HG03457 (cell line): ENCODE data around the gene CBX7.

ENCODE experiments used
- ATAC-seq: cut with Tn5 transposase; IDR thresholded peaks from one replicate; pipeline ENCODE4 v1.9.1; 2021; ENCODE audit warnings: moderate number of reproducible peaks; ENCODE audit not compliant: unreplicated experiment

The CBX7 gene

DNA sequence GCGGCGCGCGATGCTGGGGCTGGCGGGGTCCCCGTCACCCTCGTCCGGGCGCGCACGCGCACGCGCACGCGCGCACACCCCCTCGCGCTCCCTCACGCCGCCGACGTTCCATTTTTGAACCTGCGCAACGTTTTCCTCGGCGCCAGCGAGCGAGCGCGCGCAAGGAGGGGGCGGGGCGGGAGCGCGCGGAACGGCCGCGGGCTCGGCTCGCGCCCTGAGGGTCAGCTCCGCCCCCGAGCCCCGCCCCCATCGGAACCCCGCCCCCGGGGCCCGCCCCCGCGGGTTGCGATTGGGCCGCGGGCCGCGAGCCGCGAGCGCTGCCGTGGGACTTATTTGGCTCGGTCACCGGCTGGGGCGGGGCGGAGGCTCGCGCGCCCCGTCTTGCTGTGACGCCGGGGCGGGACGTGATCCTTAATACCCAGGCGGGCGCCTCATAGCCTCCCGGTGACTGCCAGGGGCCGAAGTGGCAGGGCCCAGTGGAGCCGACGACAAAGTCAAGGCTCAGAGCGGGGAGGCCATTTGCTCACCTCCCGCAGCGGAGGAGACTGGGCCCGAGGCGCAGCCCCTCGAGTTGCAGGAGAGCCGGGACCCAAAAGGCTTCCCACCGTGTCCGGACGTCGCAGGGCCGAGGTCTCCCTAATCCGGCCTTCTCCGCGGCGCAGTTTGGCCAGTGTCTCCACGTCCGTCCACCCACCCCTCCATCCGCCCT, at the start of gene CBX7:
CBX7 (minus strand) TSS at position 170 of the 709 bp plus-strand sequence. CDS start 236 bp downstream, outside the sequence.
- ATAC-seq, result peak; percentile 59

DNA sequence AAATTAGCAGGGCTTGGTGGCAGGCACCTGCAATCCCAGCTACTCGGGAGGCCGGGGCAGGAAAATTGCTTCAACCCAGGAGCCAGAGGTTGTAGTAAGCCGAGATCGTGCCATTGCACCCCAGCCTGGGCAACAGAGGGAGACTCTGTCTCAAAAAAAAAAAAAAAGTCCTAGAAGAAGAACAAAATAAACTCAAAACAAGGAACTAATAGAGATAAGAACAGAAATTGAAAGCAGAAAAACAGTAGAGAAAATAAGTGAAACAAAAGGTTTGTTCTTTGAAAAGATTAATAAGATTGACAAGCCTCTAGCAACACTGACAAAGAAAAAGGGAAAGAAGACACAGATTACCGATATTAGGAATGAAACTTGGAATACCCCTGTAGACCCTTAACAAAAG, 45.1 kb upstream of the CBX7 start:
- no peak for ATAC-seq

DNA sequence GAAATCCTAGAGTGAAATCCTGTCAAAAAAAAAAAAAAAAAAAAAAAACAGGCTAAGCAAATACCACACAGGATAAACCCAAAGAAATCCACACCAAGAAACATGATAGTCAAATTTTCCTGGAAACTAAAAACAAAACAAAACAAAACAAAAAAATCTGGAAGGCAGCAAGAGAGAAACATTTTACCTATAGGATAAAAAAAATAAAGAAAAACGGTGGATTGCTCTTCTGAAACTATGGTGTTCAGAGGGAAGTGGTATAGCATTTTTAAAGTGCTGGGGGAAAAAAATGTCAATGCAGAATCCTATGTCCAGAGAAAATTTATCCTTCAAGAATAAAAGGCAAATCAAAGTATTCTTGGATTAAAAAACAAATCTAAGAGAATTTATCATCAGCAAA, 41.6 kb upstream of the CBX7 start:
- no peak for ATAC-seq

DNA sequence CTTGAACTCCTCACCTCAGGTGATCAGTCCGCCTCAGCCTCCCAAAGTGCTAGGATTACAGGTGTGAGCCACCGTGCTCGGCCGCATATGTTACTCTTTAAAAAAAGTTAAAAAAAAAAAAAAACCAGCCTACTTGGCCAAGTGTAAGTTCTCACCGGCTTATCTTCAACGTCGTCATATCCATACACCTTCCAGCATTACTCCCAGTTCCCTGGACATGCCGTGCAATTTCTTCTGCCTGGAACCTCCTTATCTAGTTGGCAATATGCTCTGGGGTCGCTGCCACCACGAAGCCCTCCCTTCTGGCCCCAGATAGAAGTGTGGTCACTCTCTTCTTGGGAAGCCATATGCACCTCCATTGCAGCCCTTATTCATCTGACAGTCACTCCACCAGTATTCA, 36.3 kb upstream of the CBX7 start:
- no peak for ATAC-seq

DNA sequence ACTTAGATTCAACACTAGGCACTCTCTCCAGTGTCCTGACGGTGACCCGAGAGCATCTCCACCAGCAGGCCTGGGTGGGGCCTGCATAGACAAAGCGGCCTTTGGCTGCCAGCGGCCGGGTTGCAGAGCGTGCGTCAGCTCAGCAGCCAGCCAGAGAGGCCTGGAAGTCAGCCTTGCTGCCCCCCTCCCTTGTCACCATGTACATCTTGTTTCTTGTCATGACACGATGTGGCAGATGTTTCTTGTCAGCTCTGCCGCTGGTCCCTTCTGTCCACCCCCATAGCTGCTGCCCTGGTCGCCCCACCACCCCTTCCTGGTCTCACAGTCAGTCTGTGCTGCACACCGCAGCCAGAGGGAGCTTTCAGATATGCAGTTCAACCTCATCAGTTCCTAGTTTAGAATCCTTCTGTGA, 33.1 kb upstream of the CBX7 start:
- no peak for ATAC-seq

DNA sequence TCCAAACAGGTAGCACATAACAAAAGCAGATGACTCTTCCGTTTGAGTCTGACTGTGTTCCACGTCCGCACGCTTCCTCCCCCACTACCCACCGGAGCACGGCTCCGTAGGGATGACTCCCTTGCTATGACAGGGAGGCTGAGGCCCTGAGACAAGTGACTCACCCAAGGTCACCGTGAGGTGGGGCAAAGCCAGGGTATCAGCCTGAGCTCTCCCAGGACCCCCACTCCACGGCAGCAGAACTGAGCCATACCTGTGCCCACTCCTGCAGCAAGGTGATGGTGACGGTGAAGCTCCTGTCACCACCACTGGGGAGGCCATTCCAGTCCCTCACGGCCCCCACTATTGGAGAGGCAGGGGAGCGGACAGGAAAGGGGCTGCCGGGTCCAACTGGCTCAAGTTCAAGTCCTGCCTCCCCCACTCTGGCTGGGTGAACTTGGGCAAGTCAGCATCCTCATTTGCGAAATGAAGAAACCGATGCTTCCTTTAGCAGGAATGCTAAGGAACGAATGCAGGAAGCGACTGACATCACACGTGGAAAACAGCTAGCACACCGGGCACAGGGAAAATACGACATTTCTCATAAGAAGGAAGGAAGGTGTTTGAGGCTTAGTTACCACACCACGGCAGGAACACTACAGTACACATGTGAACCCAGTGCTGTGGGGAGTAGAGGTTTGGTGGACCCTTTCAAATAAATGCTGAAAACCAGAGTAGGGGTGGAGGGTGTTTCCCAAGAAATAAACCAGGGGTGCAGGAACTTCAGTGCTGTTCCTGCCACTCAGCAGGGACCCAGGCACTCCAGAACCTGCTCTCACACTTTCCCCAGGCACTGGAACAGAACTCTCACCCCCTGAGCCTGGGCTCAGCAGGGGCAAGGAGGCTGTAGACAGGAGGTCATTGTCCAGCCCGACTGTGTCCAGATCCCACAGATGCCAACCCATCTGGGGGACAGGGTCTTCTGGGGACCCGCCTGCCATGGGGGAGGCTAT, 32.4 kb upstream of the CBX7 start:
- ATAC-seq, result no peak

DNA sequence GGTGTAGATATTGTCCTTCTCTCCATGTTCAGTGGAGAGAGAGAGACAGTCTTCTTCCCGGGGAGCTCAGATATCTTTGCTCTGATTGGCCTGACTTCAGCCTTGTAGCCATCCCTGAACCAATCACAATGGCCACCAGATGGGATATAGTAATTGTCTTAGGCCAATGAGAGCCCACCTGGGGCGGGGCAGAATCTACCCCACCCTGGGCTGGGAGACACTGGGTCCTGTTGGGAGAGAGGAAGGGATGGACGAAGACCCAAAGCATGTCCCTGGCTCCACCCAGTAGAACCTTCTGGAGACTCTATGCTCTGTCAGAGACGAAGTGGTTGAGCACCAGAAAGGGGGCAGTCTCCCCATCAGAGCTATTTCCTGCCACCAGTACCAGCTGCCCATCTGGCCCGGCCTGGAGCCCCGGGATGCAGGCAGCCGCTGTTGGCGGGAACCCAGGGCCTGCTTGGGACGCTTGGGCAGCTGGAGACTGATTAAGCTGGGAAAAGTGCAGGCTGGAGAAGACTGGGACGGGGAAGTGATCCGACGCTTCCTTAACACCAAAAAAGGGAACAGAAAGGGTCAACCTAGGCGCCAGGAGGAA, 31.6 kb upstream of the CBX7 start:
- no peak for ATAC-seq

DNA sequence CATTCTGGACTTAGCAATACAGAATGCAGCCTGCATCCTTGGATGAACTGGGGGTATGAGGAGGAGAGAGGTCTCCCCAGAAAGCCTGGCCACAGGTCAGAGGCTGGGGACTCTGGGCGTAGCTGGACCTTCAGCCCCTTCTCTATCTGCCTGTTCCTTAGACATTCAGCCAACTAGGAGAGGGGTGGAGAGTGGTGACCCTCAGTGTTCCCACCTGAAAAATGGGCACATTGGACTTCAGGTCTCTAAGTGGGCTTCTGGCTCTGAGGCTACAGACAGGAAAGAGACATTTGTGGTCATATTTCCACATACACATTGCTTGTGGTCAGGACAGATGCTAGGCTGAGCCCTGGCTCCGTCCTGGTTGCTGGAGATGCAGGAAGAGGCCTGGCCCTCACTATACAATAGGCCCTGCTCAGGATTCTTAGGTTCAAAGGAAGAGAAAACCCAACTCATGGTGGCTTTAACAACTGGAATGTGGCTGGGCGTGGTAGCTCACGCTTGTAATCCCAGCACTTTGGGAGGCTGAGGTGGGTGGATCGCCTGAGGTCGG, 30.1 kb upstream of the CBX7 start:
- ATAC-seq, result no peak

DNA sequence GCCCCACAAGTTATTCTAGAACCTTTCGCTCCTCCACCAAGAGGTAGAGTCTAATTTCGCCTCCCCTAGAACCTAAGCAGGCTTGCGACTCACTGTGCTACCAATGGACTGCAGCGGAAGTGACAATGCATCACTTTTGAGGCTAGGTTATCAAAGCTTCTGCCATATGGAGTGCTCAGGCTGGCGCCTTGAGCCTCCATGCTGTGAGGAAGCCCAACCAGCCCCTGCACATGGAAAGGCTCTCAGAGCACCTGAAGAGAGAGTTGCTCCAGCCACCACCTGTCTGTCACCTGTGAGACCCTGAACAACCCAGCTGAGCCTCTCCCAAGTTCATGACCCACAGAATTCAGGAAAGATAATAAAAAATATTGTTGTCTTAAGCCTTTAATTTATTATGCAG, 29.3 kb upstream of the CBX7 start:
- no peak for ATAC-seq

DNA sequence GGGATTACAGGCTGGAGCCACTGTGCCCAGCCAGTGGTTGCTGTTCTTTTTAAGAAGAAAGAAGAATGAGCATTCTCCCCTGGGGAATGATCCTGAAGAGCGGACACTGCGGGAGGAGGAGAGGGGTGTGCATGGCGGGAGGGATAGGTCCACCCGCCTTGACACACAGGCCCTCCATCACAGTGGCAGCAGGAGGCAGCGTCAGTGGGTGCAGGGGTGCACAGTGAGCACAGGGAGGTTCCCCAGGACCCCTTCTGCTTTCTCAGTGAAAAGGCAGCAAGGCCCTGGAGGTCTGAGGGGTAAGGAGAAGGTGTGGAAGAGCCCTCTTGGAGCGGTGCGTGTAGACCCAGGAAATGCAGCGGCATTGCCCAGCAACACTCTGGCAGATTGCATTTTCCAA, 28.9 kb upstream of the CBX7 start:
- ATAC-seq, result no peak

DNA sequence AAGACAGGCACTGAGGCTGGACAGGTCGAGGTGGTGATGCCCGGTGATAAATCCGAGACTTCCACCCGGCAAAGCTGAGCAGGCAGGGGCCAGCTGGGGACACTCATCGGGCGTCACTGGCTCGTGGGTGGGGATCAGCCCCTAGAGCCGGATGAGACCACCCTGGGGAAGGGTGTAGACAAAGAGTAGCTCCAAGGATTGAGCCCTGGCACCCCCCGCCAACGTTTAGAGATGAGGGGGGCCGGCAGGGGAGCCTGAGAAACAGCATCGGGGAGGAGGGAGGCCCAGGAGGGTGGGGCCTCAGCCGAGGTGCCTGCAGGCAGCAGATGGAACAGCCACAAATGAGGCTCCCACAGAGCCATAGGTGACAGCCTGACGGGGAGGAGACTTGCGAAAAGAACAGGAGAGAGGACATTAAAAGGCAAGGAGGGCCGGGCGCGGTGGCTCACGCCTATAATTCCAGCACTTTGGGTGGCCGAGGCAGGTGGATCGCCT, 27.4 kb upstream of the CBX7 start:
- ATAC-seq, result no peak

DNA sequence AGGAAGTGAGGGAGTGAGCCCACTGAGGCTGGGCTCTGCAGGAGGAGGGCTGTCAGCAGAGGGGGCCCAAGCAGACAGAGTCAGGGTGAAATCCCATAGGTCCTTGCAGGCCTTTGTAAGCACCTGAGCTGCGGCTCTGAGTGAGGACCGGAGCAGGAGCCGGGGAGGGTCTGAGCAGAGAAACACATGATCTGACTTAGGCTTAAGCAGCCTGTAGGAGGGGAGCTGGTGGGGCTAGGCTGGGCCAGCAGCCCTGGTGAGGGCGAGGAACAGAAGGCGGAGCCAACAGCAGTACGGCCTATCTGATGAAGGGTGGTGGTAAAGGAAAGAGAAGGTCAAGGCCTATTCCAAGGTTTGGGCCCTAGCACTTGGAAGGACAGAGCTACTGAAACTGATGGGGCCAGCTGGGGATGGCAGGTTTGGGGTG, 26.9 kb upstream of the CBX7 start:
- ATAC-seq, result no peak

DNA sequence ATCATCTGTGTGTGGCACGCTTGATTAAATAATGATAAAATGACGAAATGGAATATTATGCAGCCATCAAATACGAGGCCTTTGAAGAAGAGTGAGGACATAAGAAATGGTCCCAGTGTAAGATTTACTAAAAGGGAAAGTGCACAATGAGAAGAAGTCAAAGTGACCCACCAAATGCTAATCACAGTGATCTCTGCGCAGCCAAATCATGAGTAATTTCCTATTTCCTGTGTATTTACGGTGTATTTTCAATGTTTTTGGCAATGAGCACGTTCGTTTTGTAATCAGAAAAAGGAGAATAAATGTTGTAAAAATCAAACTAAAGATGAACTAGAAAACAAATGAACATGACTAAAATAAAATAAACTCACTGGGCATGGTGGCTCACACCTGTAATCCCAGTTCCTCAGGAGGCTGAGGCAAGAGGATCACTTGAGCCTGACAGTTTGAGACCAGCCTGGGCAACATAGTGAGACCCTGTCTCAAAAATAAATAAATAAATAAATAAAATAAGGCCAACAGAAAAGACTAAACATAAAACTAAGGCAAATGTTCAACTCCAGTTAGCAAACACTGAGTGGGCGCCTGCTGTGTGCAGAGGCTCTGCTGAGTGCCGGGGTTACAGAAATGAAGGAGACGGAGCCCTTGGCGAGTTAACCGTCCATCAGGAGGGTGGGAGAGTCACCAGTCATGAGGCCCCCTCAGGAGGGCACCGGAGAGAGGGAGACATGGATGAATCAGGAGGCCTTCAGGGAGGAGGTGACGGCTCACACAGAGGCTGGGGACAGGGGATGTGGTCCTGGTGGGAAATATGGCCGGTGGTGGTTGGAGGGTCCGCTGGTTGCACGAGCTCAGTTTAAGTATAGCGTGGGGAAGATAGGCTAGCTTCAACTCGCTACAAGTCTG, 26.0 kb upstream of the CBX7 start:
- no peak for ATAC-seq

DNA sequence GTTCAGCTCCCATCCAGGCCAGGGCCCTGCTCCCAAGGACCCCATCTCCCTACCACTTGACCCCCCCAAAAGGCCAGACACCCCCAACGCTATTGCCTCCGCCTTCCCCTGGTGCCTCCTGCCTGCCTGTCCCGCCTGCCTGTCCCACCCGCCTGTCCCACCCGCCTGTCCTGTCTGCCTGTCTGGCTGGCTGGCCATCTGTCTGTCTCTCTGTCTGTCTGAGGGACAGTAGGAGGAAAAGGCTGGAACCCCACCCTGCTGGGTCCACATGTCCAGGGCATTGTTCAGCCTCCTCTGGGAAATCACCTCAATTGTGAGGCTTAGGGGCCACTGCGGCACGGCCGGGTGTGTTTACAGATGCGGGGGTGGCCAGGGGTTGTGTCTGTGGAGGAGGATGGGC, 25.3 kb upstream of the CBX7 start:
- ATAC-seq, result no peak

DNA sequence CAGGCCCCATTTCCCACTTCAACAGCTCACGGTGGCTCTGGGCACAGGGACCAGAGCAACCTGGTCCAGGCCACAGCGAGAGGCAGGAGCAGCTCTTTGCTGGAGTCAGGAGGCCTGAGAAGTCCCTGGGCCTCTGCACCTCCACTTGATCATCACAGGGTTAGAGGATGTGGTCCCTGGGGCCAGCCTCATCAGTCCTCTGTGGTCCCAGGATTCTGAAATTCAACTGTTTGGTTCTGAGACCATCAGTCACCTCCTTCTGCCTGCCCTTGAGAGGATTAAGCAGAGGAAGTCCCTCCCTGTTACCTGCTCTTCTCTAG, 24.9 kb upstream of the CBX7 start:
- no peak for ATAC-seq

DNA sequence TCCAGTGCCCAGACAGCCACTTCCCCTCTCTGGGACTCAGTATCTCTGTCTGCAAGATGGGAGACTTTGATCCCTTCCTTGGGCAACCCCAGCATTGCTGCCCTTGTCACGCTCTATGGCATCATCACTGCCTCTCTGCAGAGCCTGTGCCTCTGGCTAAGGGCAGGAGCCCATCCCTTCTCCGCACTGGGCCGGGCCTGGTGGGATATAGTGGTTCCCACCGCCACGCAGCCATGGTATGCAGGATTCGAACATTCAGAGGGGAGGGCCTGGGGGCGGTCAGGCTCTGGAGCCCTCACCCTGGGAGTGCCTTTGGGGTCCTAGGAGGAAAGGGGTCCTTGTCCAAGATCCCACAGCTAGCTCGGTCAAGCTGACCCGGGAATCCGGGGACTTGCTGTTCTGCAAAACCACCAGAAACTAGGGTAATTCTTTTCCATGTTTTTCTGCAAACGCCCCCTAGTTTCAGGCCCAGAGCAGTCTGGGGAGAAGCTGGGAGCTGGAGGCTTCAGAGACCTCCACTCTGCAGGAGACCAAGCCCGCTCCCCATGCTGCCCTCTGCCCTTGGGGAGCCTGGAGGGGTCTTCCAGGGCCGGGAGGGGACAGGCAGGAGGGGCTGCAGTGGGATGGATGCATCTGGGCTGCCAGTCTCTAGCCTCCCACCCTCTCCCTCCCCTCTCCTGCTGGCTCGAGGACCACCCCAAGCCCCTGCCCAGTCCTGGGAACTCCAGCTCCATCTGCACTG, 24.4 kb upstream of the CBX7 start:
- ATAC-seq, result no peak

DNA sequence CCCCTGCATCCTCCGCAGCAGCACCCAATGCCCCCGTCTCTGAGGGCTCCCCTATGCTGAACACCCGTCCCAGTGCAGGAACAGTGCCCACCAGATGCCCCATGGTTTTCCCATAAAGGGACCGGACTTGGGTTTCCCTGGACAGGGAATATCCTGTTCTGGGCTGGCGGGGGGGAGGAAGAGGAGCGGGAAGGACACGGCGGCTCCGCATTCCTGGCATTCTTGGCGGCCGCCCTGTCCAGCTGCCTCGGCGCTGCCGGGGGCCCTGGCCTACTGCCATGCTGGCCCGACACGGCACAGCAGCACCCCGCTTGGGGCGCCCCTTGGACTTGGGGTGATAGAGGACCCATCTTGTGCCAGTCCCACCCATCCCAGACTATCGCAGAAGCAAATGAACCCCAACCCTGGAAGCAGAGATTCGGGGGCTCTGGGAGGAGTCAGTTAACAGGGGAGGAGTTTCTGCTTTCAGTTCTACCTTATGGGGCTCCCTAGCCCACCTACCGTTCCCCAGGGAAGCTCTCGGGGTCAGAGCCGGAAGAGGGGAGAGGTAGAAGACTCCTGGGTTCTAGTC, 23.7 kb upstream of the CBX7 start:
- ATAC-seq, result no peak

DNA sequence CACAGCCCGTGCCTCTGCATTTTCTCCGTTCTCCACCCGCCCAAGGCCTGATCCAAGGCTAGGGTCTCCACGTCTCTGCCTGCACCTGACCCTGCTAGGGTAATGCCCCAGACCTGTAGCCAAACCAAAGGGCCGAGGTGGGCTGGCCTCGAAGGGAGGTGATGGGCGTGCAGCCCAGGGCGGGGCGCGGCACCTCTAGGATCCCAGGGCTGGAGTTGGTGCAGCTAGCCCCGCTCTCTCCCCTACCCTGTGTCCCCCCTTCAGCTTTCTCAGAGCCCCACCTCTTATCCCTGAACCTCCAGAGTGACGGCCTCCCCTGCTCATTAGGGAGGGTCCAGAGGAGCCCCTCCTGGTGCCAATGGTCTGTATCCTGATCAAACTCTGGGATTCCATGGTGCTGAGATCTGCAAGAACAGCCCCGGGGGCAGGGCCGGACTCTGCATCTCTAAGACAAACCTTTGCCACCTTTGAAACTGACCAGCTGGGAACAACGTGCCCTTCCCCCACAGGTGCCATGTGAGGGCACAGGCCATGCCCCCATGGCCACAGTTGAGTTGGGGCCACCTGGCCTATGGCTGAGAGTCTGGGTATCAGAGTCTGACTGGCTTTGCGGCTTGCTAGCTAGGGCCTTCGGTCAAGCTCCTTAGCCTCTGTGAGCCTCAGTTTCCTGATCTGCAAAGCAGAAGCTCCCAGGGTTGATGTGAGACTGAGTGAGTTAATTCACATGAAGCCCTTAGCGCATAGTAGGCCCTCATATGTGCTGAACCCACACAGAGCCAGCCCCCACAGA, 23.1 kb upstream of the CBX7 start:
- ATAC-seq, result no peak
